ENCODE data around the gene UBE2Q1. TPM values are rescaled to one million over a fixed set of nuclear protein-coding genes. Genes with fewer than 3 reads are reported as not detected.
A peak's percentile ranks its signal among the peaks of the same experiment; 100 is the strongest.

The UBE2Q1 gene
- polyA plus RNA-seq, 4 donors: 104 to 119 (median 115) TPM

GRCh38 chr1:154578058-154578418 is 19.6 kb upstream of the UBE2Q1 start:
- DNase-seq (ENCODE audit: low read depth in 4 of 4, low spot score in 2 of 4): no peak

- no peak for DNase-seq (ENCODE audit: low read depth in 4 of 4, low spot score in 2 of 4)
Measured at GRCh38 chr1:154577346-154578057, 19.0 kb upstream of the UBE2Q1 start.

GRCh38 chr1:154575951-154576566 is 17.6 kb upstream of the UBE2Q1 start:
- DNase-seq (ENCODE audit: low read depth in 4 of 4, low spot score in 2 of 4): no peak

GRCh38 chr1:154575147-154575927 is 16.9 kb upstream of the UBE2Q1 start:
- no peak for DNase-seq (ENCODE audit: low read depth in 4 of 4, low spot score in 2 of 4)

GRCh38 chr1:154574716-154575115 is 16.3 kb upstream of the UBE2Q1 start:
- no peak for DNase-seq (ENCODE audit: low read depth in 4 of 4, low spot score in 2 of 4)

GRCh38 chr1:154573168-154573510 is 14.7 kb upstream of the UBE2Q1 start:
- no peak for DNase-seq (ENCODE audit: low read depth in 4 of 4, low spot score in 2 of 4)

- DNase-seq (ENCODE audit: low read depth in 4 of 4, low spot score in 2 of 4): no peak
Measured at GRCh38 chr1:154572468-154573167, 14.2 kb upstream of the UBE2Q1 start.

- no peak for DNase-seq (ENCODE audit: low read depth in 4 of 4, low spot score in 2 of 4)
Measured at GRCh38 chr1:154571964-154572288, 13.5 kb upstream of the UBE2Q1 start.

GRCh38 chr1:154571244-154571963 is 12.9 kb upstream of the UBE2Q1 start:
- DNase-seq (ENCODE audit: low read depth in 4 of 4, low spot score in 2 of 4): no peak

- DNase-seq (ENCODE audit: low read depth in 4 of 4, low spot score in 2 of 4): no peak
Measured at GRCh38 chr1:154568157-154568815, 9.8 kb upstream of the UBE2Q1 start.

GRCh38 chr1:154567386-154568156 is 9.1 kb upstream of the UBE2Q1 start, which contains the start of gene CHRNB2:
Gene CHRNB2 (plus strand): TSS chr1:154567778. CDS start chr1:154568045, 267 bp downstream.
- peak in 3 of 4 donors; percentile 41 to 58 (median 46) for DNase-seq (ENCODE audit: low read depth in 4 of 4, low spot score in 2 of 4)

GRCh38 chr1:154565876-154566275 is 7.4 kb upstream of the UBE2Q1 start:
- no peak for DNase-seq (ENCODE audit: low read depth in 4 of 4, low spot score in 2 of 4)

- peak; percentile 77 to 90 (median 85) for DNase-seq (ENCODE audit: low read depth in 4 of 4, low spot score in 2 of 4)
Measured at GRCh38 chr1:154559466-154560044, 1.1 kb upstream of the UBE2Q1 start.

- peak; percentile 91 to 96 (median 95) for DNase-seq (ENCODE audit: low read depth in 4 of 4, low spot score in 2 of 4)
Measured at GRCh38 chr1:154558720-154559465, 431 bp upstream of the UBE2Q1 start.

- no peak for DNase-seq (ENCODE audit: low read depth in 4 of 4, low spot score in 2 of 4)
Measured at GRCh38 chr1:154557248-154557938, 1.1 kb downstream of the UBE2Q1 start.

GRCh38 chr1:154556422-154556821 is 2.0 kb downstream of the UBE2Q1 start:
- no peak for DNase-seq (ENCODE audit: low read depth in 4 of 4, low spot score in 2 of 4)
